H1 (cell line): ENCODE data around the gene EMX1.

Experiments
- BACH1 ChIP-seq: IDR thresholded peaks from 2 replicates; pipeline ENCODE4 v1.6.1; 2012; ENCODE audit warnings: low read length, improper control_type of control experiment
- BCL11A ChIP-seq, 2 experiments: IDR thresholded peaks; one replicate each; pipeline ENCODE4 v1.6.1; 2011; ENCODE audit warnings: low read depth in 2 of 2, low read length in 2 of 2, mild to moderate bottlenecking in 2 of 2
- CEBPB ChIP-seq: IDR thresholded peaks from 2 replicates; pipeline ENCODE4 v1.6.1; 2012; ENCODE audit warnings: low read depth, low read length
- HDAC6 ChIP-seq: IDR thresholded peaks from one replicate; pipeline ENCODE4 v1.7.1; 2012; ENCODE audit warnings: low read depth, mild to moderate bottlenecking, inconsistent platforms, low read length, moderate library complexity
- POLR2A ChIP-seq, 2 experiments: IDR thresholded peaks; 1 replicate in 1 of 2; 2 replicates in 1 of 2; pipeline ENCODE4 v1.6.1; 2011; ENCODE audit warnings: low read depth in 2 of 2, low read length in 2 of 2, mild to moderate bottlenecking in 2 of 2; ENCODE audit errors: control extremely low read depth in 1 of 2
- POLR2AphosphoS5 ChIP-seq: IDR thresholded peaks from 2 replicates; pipeline ENCODE4 v1.6.1; 2011; ENCODE audit warnings: low read depth, low read length
- RNF2 ChIP-seq: fragments of 200-900, 300-1000 bp; sonication (generic); IDR thresholded peaks from 2 replicates; pipeline ENCODE4 v1.7.1; 2016; ENCODE audit warnings: borderline replicate concordance, low read depth, mild to moderate bottlenecking, antibody characterized with exemption, low read length; ENCODE audit not compliant: poor library complexity, severe bottlenecking; ENCODE audit errors: missing control alignments
- YY1 ChIP-seq: IDR thresholded peaks from 2 replicates; pipeline ENCODE4 v1.6.1; 2011; ENCODE audit warnings: low read depth, mild to moderate bottlenecking, low read length
- TF ChIP-seq, protein P1 (sequence below), 3 experiments: IDR thresholded peaks; 1 replicate in 2 of 3; 2 replicates in 1 of 3; pipeline versions ENCODE4 v1.5.1 to v1.6.1; 2011; ENCODE audit warnings: low read length in 3 of 3, mild to moderate bottlenecking in 3 of 3, inconsistent platforms in 2 of 3, low read depth in 1 of 3, moderate library complexity in 1 of 3; ENCODE audit not compliant: insufficient read depth in 1 of 3; ENCODE audit errors: control extremely low read depth in 1 of 3
- TF ChIP-seq, protein P2 (sequence below): IDR thresholded peaks from 2 replicates; pipeline ENCODE4 v1.6.1; 2011; ENCODE audit warnings: low read length, improper control_type of control experiment
- TF ChIP-seq, protein P3 (sequence below): IDR thresholded peaks from 2 replicates; pipeline ENCODE4 v1.6.1; 2012; ENCODE audit warnings: low read length, inconsistent platforms

DNA sequence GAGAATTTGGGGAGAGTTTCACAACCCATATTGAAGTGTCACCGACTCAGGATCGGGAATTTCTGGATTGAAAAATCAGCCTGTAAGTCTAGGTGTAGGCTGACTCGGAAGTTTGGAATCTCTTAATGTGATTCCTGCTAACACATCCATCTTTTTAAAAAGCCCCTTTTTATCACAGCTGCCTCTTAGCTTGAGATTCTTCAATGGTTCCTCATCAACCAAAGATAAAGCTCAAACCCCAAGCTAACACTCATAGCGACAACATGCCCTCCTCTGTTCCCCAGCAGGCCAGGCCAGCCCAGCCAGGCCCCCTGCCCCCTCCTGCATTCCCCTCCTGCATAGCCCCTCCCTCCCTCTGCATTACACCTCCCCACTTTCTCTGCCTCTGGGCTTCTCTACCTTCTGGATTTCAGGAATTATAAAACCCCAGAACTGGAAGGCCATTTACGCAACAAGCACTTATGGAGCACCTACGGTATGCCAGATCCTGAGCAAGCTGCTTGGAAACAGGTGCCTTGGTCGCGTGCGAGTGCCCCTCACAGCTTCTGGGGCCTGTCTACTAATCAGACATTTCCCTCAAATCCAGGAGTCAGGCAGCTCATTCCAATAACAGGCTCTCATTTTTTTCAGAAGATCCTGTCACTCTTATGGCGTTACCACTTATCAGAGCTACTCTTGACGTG, 63.4 kb downstream of the EMX1 start:
- no peak for TF ChIP-seq RNF2
- no peak for TF ChIP-seq CEBPB
- no peak for TF ChIP-seq HDAC6
- TF ChIP-seq, protein P1, sequence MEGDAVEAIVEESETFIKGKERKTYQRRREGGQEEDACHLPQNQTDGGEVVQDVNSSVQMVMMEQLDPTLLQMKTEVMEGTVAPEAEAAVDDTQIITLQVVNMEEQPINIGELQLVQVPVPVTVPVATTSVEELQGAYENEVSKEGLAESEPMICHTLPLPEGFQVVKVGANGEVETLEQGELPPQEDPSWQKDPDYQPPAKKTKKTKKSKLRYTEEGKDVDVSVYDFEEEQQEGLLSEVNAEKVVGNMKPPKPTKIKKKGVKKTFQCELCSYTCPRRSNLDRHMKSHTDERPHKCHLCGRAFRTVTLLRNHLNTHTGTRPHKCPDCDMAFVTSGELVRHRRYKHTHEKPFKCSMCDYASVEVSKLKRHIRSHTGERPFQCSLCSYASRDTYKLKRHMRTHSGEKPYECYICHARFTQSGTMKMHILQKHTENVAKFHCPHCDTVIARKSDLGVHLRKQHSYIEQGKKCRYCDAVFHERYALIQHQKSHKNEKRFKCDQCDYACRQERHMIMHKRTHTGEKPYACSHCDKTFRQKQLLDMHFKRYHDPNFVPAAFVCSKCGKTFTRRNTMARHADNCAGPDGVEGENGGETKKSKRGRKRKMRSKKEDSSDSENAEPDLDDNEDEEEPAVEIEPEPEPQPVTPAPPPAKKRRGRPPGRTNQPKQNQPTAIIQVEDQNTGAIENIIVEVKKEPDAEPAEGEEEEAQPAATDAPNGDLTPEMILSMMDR (IDR thresholded peaks at IDR 0.05; ENCODE audit: control extremely low read depth in 1 of 3, insufficient read depth in 1 of 3, low read depth in 1 of 3, low read length in 3 of 3) = no peak
- TF ChIP-seq BCL11A (IDR thresholded peaks at IDR 0.05; ENCODE audit: low read depth in 2 of 2, low read length in 2 of 2) = no peak
- no peak for TF ChIP-seq POLR2A (IDR thresholded peaks at IDR 0.05; ENCODE audit: control extremely low read depth in 1 of 2, low read depth in 2 of 2, low read length in 2 of 2)
- TF ChIP-seq, protein P2, sequence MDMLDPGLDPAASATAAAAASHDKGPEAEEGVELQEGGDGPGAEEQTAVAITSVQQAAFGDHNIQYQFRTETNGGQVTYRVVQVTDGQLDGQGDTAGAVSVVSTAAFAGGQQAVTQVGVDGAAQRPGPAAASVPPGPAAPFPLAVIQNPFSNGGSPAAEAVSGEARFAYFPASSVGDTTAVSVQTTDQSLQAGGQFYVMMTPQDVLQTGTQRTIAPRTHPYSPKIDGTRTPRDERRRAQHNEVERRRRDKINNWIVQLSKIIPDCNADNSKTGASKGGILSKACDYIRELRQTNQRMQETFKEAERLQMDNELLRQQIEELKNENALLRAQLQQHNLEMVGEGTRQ = no peak
- TF ChIP-seq BACH1 = no peak
- TF ChIP-seq, protein P3, sequence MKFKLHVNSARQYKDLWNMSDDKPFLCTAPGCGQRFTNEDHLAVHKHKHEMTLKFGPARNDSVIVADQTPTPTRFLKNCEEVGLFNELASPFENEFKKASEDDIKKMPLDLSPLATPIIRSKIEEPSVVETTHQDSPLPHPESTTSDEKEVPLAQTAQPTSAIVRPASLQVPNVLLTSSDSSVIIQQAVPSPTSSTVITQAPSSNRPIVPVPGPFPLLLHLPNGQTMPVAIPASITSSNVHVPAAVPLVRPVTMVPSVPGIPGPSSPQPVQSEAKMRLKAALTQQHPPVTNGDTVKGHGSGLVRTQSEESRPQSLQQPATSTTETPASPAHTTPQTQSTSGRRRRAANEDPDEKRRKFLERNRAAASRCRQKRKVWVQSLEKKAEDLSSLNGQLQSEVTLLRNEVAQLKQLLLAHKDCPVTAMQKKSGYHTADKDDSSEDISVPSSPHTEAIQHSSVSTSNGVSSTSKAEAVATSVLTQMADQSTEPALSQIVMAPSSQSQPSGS = no peak
- TF ChIP-seq POLR2AphosphoS5 = no peak
- no peak for TF ChIP-seq YY1
